ENCODE results near the gene INTU. TPM values are rescaled to one million over a fixed set of nuclear protein-coding genes. Genes with fewer than 3 reads are reported as not detected.

INTU gene
- total RNA-seq, 1 donor from 2014 or later = 36.6 TPM

GRCh38 chr4:127747883-127748282, 115.1 kb downstream of the INTU start:
- no peak for DNase-seq (ENCODE audit: low spot score)

DNA sequence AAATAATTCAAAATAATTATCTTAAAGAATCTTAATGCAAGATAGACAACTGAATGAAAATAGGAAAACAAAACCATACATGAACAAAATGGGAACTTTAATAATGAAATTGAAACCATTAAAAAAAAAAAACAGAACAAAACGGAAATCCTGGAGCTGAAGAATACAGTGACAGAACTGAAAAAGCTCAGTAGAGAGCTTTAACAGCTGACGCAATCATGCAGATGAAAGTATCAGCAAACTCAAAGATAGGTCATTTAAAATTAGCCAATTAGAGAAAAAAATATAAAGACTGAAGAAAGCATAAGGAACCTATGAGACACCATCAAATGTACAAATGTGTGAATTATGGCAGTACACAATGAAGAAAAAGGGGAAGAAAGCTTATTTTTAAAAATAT, 116.2 kb downstream of the INTU start:
- no peak for DNase-seq (ENCODE audit: low spot score)

GRCh38 chr4:127756906-127757305, 124.1 kb downstream of the INTU start:
- no peak for DNase-seq (ENCODE audit: low spot score)

GRCh38 chr4:127759228-127759820, 126.6 kb downstream of the INTU start:
- DNase-seq (ENCODE audit: low spot score) = no peak

DNA sequence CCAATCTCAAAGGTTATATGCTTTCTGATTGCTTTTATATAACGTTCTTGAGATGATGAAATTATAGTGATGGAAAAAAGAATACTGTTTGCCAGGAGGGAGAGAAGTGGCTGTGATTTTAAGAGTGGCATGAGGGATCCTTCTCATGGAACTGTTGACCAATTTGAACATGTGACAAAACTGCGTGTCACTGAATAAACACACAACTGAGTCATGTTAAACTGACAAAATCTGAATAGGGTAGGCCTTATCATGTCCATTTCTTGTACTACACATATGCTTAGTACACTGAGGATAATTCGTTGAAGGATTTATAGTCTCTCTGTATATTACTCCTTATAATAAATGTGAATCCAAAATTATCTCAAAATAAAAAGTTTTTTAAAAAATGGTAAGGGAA, 127.1 kb downstream of the INTU start:
- DNase-seq (ENCODE audit: low spot score) = no peak

- DNase-seq (ENCODE audit: low spot score) = no peak
These were observed 138.9 kb downstream of the INTU start for GRCh38 chr4:127771535-127772275.

DNA sequence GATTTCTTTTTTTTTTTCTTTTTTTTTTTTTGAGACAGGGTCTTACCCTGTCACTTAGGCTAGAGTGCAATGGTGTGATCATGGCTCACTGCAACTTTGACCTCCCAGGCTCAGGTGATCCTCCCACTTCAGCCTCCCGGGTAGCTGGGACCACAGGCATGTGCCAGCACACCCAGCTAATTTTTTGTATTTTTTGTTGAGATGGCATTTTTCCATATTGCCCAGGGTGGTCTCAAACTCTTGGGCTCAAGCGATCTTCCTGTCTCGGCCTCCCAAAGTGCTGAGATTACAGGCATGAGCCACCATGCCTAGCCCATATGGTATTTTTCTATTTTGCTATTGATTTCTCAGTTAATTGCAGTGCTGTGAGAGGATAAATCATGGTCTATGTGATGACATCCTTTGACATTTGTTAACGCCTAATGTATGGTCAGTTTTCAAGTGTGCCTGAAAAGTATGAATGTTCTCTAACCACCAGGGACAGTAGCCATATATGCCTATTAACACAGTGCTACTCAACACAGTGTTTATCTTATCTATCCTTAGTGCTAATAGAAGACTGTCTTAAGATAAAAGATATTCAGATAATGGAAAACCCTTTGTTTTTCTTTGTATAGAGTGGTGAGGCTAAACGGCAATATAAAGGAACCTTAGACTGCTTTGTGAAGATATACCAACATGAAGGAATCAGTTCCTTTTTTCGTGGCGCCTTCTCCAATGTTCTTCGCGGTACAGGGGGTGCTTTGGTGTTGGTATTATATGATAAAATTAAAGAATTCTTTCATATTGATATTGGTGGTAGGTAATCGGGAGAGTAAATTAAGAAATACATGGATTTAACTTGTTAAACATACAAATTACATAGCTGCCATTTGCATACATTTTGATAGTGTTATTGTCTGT, 140.3 kb downstream of the INTU start:
- DNase-seq (ENCODE audit: low spot score) = no peak

- no peak for DNase-seq (ENCODE audit: low spot score)
These were observed 143.1 kb downstream of the INTU start for GRCh38 chr4:127775843-127776242.

Other genes with a start within 250 kb of the INTU start
- 5.8 TPM for gene SLC25A31, start 97.4 kb downstream of the INTU start, total RNA-seq (ENCODE audit: insufficient read depth, low replicate concordance)
- 3.4 TPM for gene HSPA4L, start 149.4 kb downstream of the INTU start, total RNA-seq (ENCODE audit: insufficient read depth, low replicate concordance)
- 6.0 TPM for gene PLK4, start 247.9 kb downstream of the INTU start, total RNA-seq (ENCODE audit: insufficient read depth, low replicate concordance)

Measured in umbilical cord (tissue), 2 donors.